ENCODE data around the gene MYEOV. TPM values are rescaled to one million over a fixed set of nuclear protein-coding genes. Genes with fewer than 3 reads are reported as not detected.
A peak's percentile ranks its signal among the peaks of the same experiment; 100 is the strongest.

Gene MYEOV
- total RNA-seq, 1 donor from 2014 or later = not detected

DNA sequence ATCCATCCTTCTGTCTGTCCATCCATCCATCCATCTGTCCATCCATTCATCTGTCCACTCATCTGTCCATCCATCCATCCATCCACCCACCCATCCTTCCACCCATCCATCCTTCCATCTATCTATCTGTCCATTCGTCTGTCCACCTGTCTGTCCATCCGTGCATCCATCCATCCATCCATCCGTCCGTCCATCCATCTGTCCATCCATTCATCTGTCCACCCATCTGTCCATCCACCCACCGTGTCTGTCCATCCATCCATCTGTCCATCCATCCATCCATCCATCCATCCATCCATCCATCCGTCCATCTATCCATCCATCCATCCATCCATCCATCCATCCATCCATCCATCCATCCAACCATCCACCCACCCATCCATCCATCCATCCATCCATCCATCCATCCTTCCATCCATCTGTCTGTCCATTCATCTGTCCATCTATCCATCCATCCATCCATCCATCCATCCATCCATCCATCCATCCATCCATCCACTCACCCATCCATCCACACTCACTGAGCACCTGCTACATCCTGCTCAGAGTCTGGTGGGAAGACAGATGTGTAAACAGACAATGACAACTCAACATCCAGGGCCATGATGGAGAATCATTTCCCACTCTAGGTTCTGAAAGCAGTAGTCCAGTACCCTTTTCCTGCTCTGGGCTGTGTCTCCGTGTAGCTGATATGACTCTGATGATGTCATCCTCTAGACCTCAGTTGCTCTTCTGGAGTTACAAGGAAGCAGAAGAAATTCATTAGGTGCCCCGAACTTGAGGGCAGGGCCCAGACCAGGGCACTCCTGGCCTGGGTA is 30.8 kb upstream of the MYEOV start:
- no peak for TF ChIP-seq CTCF (IDR thresholded peaks at IDR 0.05; ENCODE audit: borderline replicate concordance)
- no peaks in the 10 kb centered on the region for H3K36me3 ChIP-seq
- peak overlapping the region; percentile 27 for H3K27ac ChIP-seq (replicated peaks)
- no peak overlapping the region for H3K4me3 ChIP-seq
- H3K27me3 ChIP-seq (ENCODE audit: low read depth) = no peaks in the 10 kb centered on the region
- intact Hi-C loops (cut with micrococcal nuclease) = no loop called here
- peaks cover 32% of the 10 kb centered on the region for H3K4me1 ChIP-seq
- H3K9me3 ChIP-seq (replicated peaks) = peaks cover 8% of the 10 kb centered on the region
- DNase-seq = no peak

GRCh38 chr11:69263736-69264052 is 30.3 kb upstream of the MYEOV start:
- DNase-seq = no peak
- intact Hi-C loops (cut with micrococcal nuclease) = no loop called here
- peak overlapping the region; percentile 27 for H3K27ac ChIP-seq (replicated peaks)

GRCh38 chr11:69264486-69264885 is 29.5 kb upstream of the MYEOV start:
- H3K27me3 ChIP-seq (ENCODE audit: low read depth) = no peaks in the 10 kb centered on the region
- peaks cover 8% of the 10 kb centered on the region for H3K9me3 ChIP-seq (replicated peaks)
- H3K4me1 ChIP-seq = peaks cover 39% of the 10 kb centered on the region
- no peak overlapping the region for H3K27ac ChIP-seq (replicated peaks)
- intact Hi-C loops (cut with micrococcal nuclease) = no loop called here
- no peak overlapping the region for H3K4me3 ChIP-seq
- no peak for TF ChIP-seq CTCF (IDR thresholded peaks at IDR 0.05; ENCODE audit: borderline replicate concordance)
- no peak for DNase-seq
- no peaks in the 10 kb centered on the region for H3K36me3 ChIP-seq

More at GRCh38 chr11:69263736-69264052, 30.3 kb upstream of the MYEOV start:
- TF ChIP-seq CTCF (IDR thresholded peaks at IDR 0.05; ENCODE audit: borderline replicate concordance) = no peak
- Histone ChIP-seq H3K4me1 (peaks cover 38% of the 10 kb centered on the region), H3K4me3 (no peak overlapping the region), H3K9me3 (replicated peaks) (peaks cover 8% of the 10 kb centered on the region), H3K36me3 (no peaks in the 10 kb centered on the region), H3K27me3 (ENCODE audit: low read depth) (no peaks in the 10 kb centered on the region)

GRCh38 chr11:69265210-69265609 is 28.7 kb upstream of the MYEOV start:
- no peak for TF ChIP-seq CTCF (IDR thresholded peaks at IDR 0.05; ENCODE audit: borderline replicate concordance)
- Histone ChIP-seq H3K4me3 (no peak overlapping the region), H3K27me3 (ENCODE audit: low read depth) (no peaks in the 10 kb centered on the region), H3K4me1 (peaks cover 39% of the 10 kb centered on the region), H3K9me3 (replicated peaks) (peaks cover 2% of the 10 kb centered on the region), H3K36me3 (no peaks in the 10 kb centered on the region), H3K27ac (replicated peaks) (no peak overlapping the region)
- DNase-seq = no peak
- intact Hi-C loops (cut with micrococcal nuclease) = no loop called here

DNA sequence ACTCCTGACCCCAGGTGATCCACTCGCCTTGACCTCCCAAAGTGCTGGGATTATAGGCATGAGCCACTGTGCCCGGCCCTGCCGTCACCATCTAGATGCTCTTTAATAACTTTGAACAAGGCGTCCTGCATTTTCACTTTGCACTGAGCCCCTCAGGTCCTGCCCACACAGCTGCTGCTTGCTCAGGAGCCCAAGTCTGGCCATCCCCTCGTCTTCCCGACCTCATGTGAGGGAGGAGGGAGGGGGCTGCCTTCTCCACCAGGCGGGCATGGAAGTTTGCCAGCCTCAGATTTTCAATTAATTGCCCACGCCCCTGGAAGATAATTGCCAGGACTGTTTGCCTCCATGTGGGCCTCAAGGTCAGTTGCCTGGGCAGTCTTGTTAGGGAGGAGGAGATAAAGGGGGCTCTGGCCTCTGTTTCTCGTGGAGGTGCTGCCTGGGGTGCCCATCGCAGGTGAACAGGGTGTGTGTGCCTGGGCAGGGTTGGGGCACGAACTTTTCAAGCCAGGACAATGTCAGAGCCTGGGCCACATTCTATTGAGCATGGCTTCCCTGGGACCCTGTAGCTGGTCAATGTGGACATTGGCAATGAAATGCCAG is 27.9 kb upstream of the MYEOV start:
- intact Hi-C loops (cut with micrococcal nuclease) = no loop called here
- no peaks in the 10 kb centered on the region for H3K36me3 ChIP-seq
- no peaks in the 10 kb centered on the region for H3K27me3 ChIP-seq (ENCODE audit: low read depth)
- H3K9me3 ChIP-seq (replicated peaks) = no peaks in the 10 kb centered on the region
- H3K27ac ChIP-seq (replicated peaks) = no peak overlapping the region
- H3K4me3 ChIP-seq = no peak overlapping the region
- no peak for DNase-seq
- no peak for TF ChIP-seq CTCF (IDR thresholded peaks at IDR 0.05; ENCODE audit: borderline replicate concordance)
- peaks cover 39% of the 10 kb centered on the region for H3K4me1 ChIP-seq

Data from left ventricle myocardium inferior (tissue), 1 donor.